Measurements from ENCODE around the gene SDF4. TPM values are rescaled to one million over a fixed set of nuclear protein-coding genes. Genes with fewer than 3 reads are reported as not detected.

Gene SDF4
- total and polyA plus RNA-seq, 2 of the 8 experiments (the other 6 are each of a cell fraction or from before 2014, with no cell fraction given): 45.5 to 75.6 TPM

DNA sequence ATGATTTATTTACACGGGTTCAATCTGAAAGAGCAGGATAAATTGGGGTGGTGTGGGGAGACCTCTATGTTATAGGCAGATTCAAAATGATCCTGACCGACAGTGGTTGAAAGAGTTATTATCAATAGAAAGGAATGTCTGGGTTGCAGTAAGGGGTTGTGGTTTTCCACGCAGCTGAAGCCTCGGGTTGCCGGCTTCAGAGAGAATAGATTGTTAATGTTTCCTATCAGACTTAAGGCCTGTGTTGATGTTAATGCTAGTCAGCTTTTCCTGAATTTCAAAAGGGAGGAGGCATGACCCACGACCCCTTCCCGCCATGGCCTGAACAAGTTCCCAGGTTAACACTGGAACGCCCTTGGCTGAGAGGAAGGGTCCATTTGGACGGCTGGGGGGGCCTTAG is 44.0 kb upstream of the SDF4 start (continued):
- TF ChIP-seq JUN (IDR thresholded peaks at IDR 0.05; ENCODE audit: low read depth, low read length) (no peak), EP300 (IDR thresholded peaks at IDR 0.05; ENCODE audit: borderline replicate concordance in 1 of 2, low read depth in 2 of 2, low read length in 2 of 2) (no peak), SIRT6 (IDR thresholded peaks at IDR 0.05; ENCODE audit: low read length) (no peak), RAD21 (IDR thresholded peaks at IDR 0.05 in 1 of 2, conservative IDR thresholded peaks at IDR 0.05 in 1 of 2; ENCODE audit: low read depth in 2 of 2, low read length in 2 of 2) (no peak), CTBP2 (IDR thresholded peaks at IDR 0.05; ENCODE audit: borderline replicate concordance, insufficient read depth, insufficient read length, low read length) (no peak), KDM4A (IDR thresholded peaks at IDR 0.05; ENCODE audit: low read depth, low read length, severe bottlenecking) (no peak), HDAC2 (IDR thresholded peaks at IDR 0.05; ENCODE audit: borderline replicate concordance in 1 of 2, low read depth in 2 of 2, low read length in 2 of 2) (no peak), BCL11A (IDR thresholded peaks at IDR 0.05; ENCODE audit: low read depth in 2 of 2, low read length in 2 of 2) (no peak)
- TF ChIP-seq, protein P1, sequence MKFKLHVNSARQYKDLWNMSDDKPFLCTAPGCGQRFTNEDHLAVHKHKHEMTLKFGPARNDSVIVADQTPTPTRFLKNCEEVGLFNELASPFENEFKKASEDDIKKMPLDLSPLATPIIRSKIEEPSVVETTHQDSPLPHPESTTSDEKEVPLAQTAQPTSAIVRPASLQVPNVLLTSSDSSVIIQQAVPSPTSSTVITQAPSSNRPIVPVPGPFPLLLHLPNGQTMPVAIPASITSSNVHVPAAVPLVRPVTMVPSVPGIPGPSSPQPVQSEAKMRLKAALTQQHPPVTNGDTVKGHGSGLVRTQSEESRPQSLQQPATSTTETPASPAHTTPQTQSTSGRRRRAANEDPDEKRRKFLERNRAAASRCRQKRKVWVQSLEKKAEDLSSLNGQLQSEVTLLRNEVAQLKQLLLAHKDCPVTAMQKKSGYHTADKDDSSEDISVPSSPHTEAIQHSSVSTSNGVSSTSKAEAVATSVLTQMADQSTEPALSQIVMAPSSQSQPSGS (IDR thresholded peaks at IDR 0.05; ENCODE audit: low read length): no peak

Data from H1 (cell line).